K562 treated with DMSO at 1 percent for 24 hours (cell line): ENCODE results near the gene CX3CR1. TPM values are rescaled to one million over a fixed set of nuclear protein-coding genes. Genes with fewer than 3 reads are reported as not detected.

ENCODE experiments used
- total RNA-seq: library from RNA; unstranded; fragments of 300-600 nt; gene quantifications from 2 replicates; pipeline ENCODE4 v1.2.3, GENCODE V29; 2022; ENCODE audit warnings: low read depth; ENCODE audit not compliant: insufficient read depth

The CX3CR1 gene
- total RNA-seq = not detected in 2 replicates

GRCh38 chr3:39279745-39280517 lies at the start of gene CX3CR1:
CX3CR1 (minus strand) TSS chr3:39280036; CDS start chr3:39266509, 13,527 bp downstream.

DNA sequence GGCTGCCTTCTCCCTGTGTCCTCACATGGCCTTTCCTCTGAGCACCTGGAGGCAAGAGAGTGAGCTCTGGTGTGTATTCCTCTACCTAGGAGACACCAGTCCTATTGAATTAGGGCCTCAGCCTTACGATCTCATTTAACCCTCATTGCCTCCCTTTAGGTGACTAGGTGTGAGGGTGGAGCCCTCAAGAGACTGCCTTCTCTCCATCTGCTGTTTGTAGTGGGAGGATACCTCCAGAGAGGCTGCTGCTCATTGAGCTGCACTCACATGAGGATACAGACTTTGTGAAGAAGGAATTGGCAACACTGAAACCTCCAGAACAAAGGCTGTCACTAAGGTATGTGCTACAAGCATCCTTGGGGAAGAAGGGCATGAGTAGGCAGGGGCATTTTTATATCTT lies 49.7 kb upstream of the CX3CR1 start, which contains the start of gene CCR8:
Gene CCR8, plus strand, starts transcription at position 217 of the 400 bp plus-strand sequence. CDS start 2,623 bp downstream, outside the sequence.

Other genes with a start within 250 kb of the CX3CR1 start
- 0.06 TPM in 1 of 2 replicates, not detected in the other for gene SCN11A, start 228.1 kb downstream of the CX3CR1 start, total RNA-seq
- 19.5 and 23.7 TPM in 2 replicates for gene WDR48, start 228.0 kb downstream of the CX3CR1 start, total RNA-seq
- 56.3 and 68.4 TPM in 2 replicates for gene GORASP1, start 172.4 kb downstream of the CX3CR1 start, total RNA-seq
- 1.4 and 2.2 TPM in 2 replicates for gene TTC21A, start 172.4 kb downstream of the CX3CR1 start, total RNA-seq
- 42.5 and 42.8 TPM in 2 replicates for gene CSRNP1, start 126.4 kb downstream of the CX3CR1 start, total RNA-seq
- not detected in 2 replicates for gene XIRP1, start 87.4 kb downstream of the CX3CR1 start, total RNA-seq
- gene CCR8, start 49.7 kb upstream of the CX3CR1 start, total RNA-seq = not detected in 2 replicates
- 38.6 and 40.7 TPM in 2 replicates for gene SLC25A38, start 103.3 kb upstream of the CX3CR1 start, total RNA-seq
- gene RPSA, start 126.7 kb upstream of the CX3CR1 start, total RNA-seq = 3,075 and 3,128 TPM in 2 replicates
- not detected in 2 replicates for gene MOBP, start 187.6 kb upstream of the CX3CR1 start, total RNA-seq